SU-DHL-6 (cell line): ENCODE data around the gene UTF1.

Source experiments
- H2AFZ ChIP-seq: fragments of 200-600 bp; sonication (generic); 2 replicates; pipeline ENCODE4 v1.6.1; 2014; ENCODE audit warnings: low read depth, mild to moderate bottlenecking, moderate library complexity, mixed read lengths, antibody characterized with exemption, low read length; ENCODE audit not compliant: severe bottlenecking
- H3F3A ChIP-seq: fragments of 200-600 bp; shearing (Covaris generic); 2 replicates; pipeline ENCODE4 v1.6.0; 2016; ENCODE audit warnings: antibody characterized with exemption, mild to moderate bottlenecking; ENCODE audit not compliant: insufficient read depth
- H3K27ac ChIP-seq: fragments of 200-600 bp; sonication (generic); 2 replicates; pipeline ENCODE4 v1.5.1; 2016; ENCODE audit warnings: low read depth, mild to moderate bottlenecking, low read length, moderate library complexity, mixed read lengths
- H3K27me3 ChIP-seq: fragments of 200-600 bp; sonication (generic), shearing (Covaris generic); 2 replicates; pipeline ENCODE4 v1.6.0; 2014; ENCODE audit warnings: mild to moderate bottlenecking, low read length
- H3K36me3 ChIP-seq: fragments of 200-600 bp; sonication (generic); 2 replicates; pipeline ENCODE4 v1.6.1; 2014; ENCODE audit warnings: mild to moderate bottlenecking, low read length, mixed read lengths
- H3K4me2 ChIP-seq: fragments of 300-600, 200-600 bp; shearing (Covaris generic), sonication (generic); 2 replicates; pipeline ENCODE4 v1.6.0; 2014; ENCODE audit warnings: low read length, low read depth, mild to moderate bottlenecking; ENCODE audit not compliant: poor library complexity, severe bottlenecking
- H3K4me3 ChIP-seq: fragments of 200-600 bp; sonication (generic); 2 replicates; pipeline ENCODE4 v1.5.1; 2014; ENCODE audit warnings: antibody characterized with exemption, low read length, mild to moderate bottlenecking, mixed read lengths; ENCODE audit not compliant: insufficient read depth, poor library complexity, severe bottlenecking
- H3K79me2 ChIP-seq: fragments of 200-600 bp; sonication (generic); 2 replicates; pipeline ENCODE4 v1.6.1; 2014; ENCODE audit warnings: mild to moderate bottlenecking, low read length, moderate library complexity; ENCODE audit not compliant: insufficient read depth
- H3K9ac ChIP-seq: fragments of 200-600 bp; sonication (generic); 2 replicates; pipeline ENCODE4 v1.7.0; 2014; ENCODE audit warnings: mild to moderate bottlenecking, low read length
- H3K9me2 ChIP-seq: fragments of 200-600 bp; sonication (generic); replicated peaks from 2 replicates; pipeline ENCODE4 v1.6.1; 2014; ENCODE audit warnings: low read length; ENCODE audit not compliant: insufficient read depth
- H3K9me3 ChIP-seq: fragments of 200-600 bp; sonication (generic); 2 replicates; pipeline ENCODE4 v1.6.1; 2014; ENCODE audit warnings: low read length, mixed read lengths; ENCODE audit not compliant: insufficient read depth
- H4K20me1 ChIP-seq: fragments of 200-600 bp; sonication (generic); 2 replicates; pipeline ENCODE4 v1.6.1; 2014; ENCODE audit warnings: low read depth, mild to moderate bottlenecking, antibody characterized with exemption, low read length, moderate library complexity, mixed read lengths
- EZH2phosphoT487 ChIP-seq: fragments of 200-600 bp; sonication (generic), shearing (Covaris generic); conservative IDR thresholded peaks from 2 replicates; pipeline ENCODE4 v1.6.1; 2018; ENCODE audit warnings: mild to moderate bottlenecking, antibody characterized with exemption, low read length, moderate library complexity, mixed read lengths
- TF ChIP-seq, protein P1 (sequence below): fragments of 200-600 bp; sonication (generic); IDR thresholded peaks from one replicate; pipeline ENCODE4 v1.5.1; 2017; ENCODE audit warnings: antibody characterized with exemption, mild to moderate bottlenecking, low read length, moderate library complexity; ENCODE audit not compliant: insufficient read depth, poor library complexity, severe bottlenecking

UTF1 gene

GRCh38 chr10:133204226-133205015, 25.6 kb upstream of the UTF1 start:
- H3K4me3 ChIP-seq, result no peak overlapping the region
- no peaks in the 10 kb centered on the region for H3F3A ChIP-seq

GRCh38 chr10:133205146-133205545, 24.9 kb upstream of the UTF1 start:
- Histone ChIP-seq H3F3A (no peaks in the 10 kb centered on the region), H3K9me2 (no peaks in the 10 kb centered on the region), H3K27me3 (no peaks in the 10 kb centered on the region), H2AFZ (no peak overlapping the region), H3K79me2 (no peaks in the 10 kb centered on the region), H3K36me3 (no peaks in the 10 kb centered on the region), H3K4me2 (no peak overlapping the region), H4K20me1 (no peaks in the 10 kb centered on the region), H3K9me3 (no peaks in the 10 kb centered on the region), H3K4me3 (no peak overlapping the region), H3K27ac (no peak overlapping the region), H3K9ac (no peak overlapping the region)
- TF ChIP-seq, protein P1, sequence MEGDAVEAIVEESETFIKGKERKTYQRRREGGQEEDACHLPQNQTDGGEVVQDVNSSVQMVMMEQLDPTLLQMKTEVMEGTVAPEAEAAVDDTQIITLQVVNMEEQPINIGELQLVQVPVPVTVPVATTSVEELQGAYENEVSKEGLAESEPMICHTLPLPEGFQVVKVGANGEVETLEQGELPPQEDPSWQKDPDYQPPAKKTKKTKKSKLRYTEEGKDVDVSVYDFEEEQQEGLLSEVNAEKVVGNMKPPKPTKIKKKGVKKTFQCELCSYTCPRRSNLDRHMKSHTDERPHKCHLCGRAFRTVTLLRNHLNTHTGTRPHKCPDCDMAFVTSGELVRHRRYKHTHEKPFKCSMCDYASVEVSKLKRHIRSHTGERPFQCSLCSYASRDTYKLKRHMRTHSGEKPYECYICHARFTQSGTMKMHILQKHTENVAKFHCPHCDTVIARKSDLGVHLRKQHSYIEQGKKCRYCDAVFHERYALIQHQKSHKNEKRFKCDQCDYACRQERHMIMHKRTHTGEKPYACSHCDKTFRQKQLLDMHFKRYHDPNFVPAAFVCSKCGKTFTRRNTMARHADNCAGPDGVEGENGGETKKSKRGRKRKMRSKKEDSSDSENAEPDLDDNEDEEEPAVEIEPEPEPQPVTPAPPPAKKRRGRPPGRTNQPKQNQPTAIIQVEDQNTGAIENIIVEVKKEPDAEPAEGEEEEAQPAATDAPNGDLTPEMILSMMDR, result no peak
- TF ChIP-seq EZH2phosphoT487, result no peak

More at GRCh38 chr10:133204226-133205015, 25.6 kb upstream of the UTF1 start:
- Histone ChIP-seq H3K4me2 (no peak overlapping the region), H3K9me2 (no peaks in the 10 kb centered on the region), H3K27ac (no peak overlapping the region), H3K27me3 (no peaks in the 10 kb centered on the region), H3K9me3 (no peaks in the 10 kb centered on the region), H2AFZ (no peak overlapping the region), H4K20me1 (no peaks in the 10 kb centered on the region), H3K9ac (no peak overlapping the region), H3K36me3 (no peaks in the 10 kb centered on the region), H3K79me2 (no peaks in the 10 kb centered on the region)
- no peak for TF ChIP-seq EZH2phosphoT487
- TF ChIP-seq, protein P1, result no peak

- no peaks in the 10 kb centered on the region for H3K9me3 ChIP-seq
- H3K9ac ChIP-seq, result no peak overlapping the region
- H3K36me3 ChIP-seq, result no peaks in the 10 kb centered on the region
- H3F3A ChIP-seq, result no peaks in the 10 kb centered on the region
- TF ChIP-seq, protein P1, result no peak
- no peak for TF ChIP-seq EZH2phosphoT487
- H3K4me3 ChIP-seq, result no peak overlapping the region
- no peaks in the 10 kb centered on the region for H3K79me2 ChIP-seq
- H3K4me2 ChIP-seq, result no peak overlapping the region
- H4K20me1 ChIP-seq, result no peaks in the 10 kb centered on the region
- H3K27me3 ChIP-seq, result no peaks in the 10 kb centered on the region
- no peak overlapping the region for H3K27ac ChIP-seq
- H3K9me2 ChIP-seq, result no peaks in the 10 kb centered on the region
- H2AFZ ChIP-seq, result no peak overlapping the region
Observed at GRCh38 chr10:133206356-133207040, 23.5 kb upstream of the UTF1 start.
